CD4-positive, CD25-positive, alpha-beta regulatory T cell (primary cell): Measurements from ENCODE around the gene SLCO2A1. TPM values are rescaled to one million over a fixed set of nuclear protein-coding genes. Genes with fewer than 3 reads are reported as not detected.

Experiments
- ATAC-seq, 2 donors: fragments of 150-1000 bp; cut with Tn5 transposase; one replicate each; pipeline ENCODE4 v1.10.0; 2021; ENCODE audit warnings: low read depth in 2 of 2, moderate number of reproducible peaks in 2 of 2, moderate library complexity in 1 of 2
- DNase-seq, 3 donors: peaks; one replicate each; pipeline versions ENCODE4 v3.0.0 to v3.0.0-alpha.2; 2012 to 2022; ENCODE audit warnings: mixed read lengths in 1 of 3
- H3K27ac ChIP-seq: one replicate; pipeline ENCODE4 v1.7.0; 2013; ENCODE audit warnings: mild to moderate bottlenecking, low read length; ENCODE audit not compliant: insufficient read depth, poor library complexity, severe bottlenecking
- H3K27me3 ChIP-seq: one replicate; pipeline ENCODE4 v1.7.0; 2013; ENCODE audit warnings: low read length; ENCODE audit not compliant: control insufficient read depth, insufficient read depth
- H3K36me3 ChIP-seq: one replicate; pipeline ENCODE4 v1.7.0; 2013; ENCODE audit warnings: mild to moderate bottlenecking, low read length, moderate library complexity; ENCODE audit not compliant: control insufficient read depth, insufficient read depth
- H3K4me1 ChIP-seq: 2 replicates; pipeline ENCODE4 v1.7.0; 2013; ENCODE audit warnings: mild to moderate bottlenecking, low read length; ENCODE audit not compliant: insufficient read depth, control insufficient read depth, poor library complexity, severe bottlenecking
- H3K4me3 ChIP-seq: one replicate; pipeline ENCODE4 v1.7.0; 2013; ENCODE audit warnings: low read depth, mild to moderate bottlenecking, low read length, moderate library complexity
- H3K9me3 ChIP-seq, 2 experiments: 1 replicate in 1 of 2; 2 replicates in 1 of 2; pipeline ENCODE4 v1.7.0; 2013; ENCODE audit warnings: low read length in 2 of 2, mild to moderate bottlenecking in 1 of 2, moderate library complexity in 1 of 2; ENCODE audit not compliant: control insufficient read depth in 2 of 2
- H3K27ac Mint-ChIP-seq, 3 donors: one replicate each; pipeline ENCODE4 v1.8.0; 2020 to 2022; ENCODE audit warnings: mild to moderate bottlenecking in 3 of 3, mixed read lengths in 3 of 3, moderate library complexity in 2 of 3
- H3K27me3 Mint-ChIP-seq: one replicate; pipeline ENCODE4 v1.8.0; 2022; ENCODE audit warnings: mild to moderate bottlenecking, mixed read lengths
- H3K36me3 Mint-ChIP-seq: one replicate; pipeline ENCODE4 v1.8.0; 2020; ENCODE audit warnings: mixed read lengths
- H3K4me1 Mint-ChIP-seq, 4 donors: one replicate each; pipeline ENCODE4 v1.8.0; 2020 to 2022; ENCODE audit warnings: mixed read lengths in 4 of 4, mild to moderate bottlenecking in 1 of 4
- H3K4me3 Mint-ChIP-seq, 4 donors: one replicate each; pipeline ENCODE4 v1.8.0; 2020 to 2022; ENCODE audit warnings: mild to moderate bottlenecking in 4 of 4, mixed read lengths in 4 of 4, moderate library complexity in 3 of 4
- H3K9me3 Mint-ChIP-seq, 7 donors: one replicate each; pipeline ENCODE4 v1.8.0; 2020 to 2022; ENCODE audit warnings: mixed read lengths in 7 of 7, mild to moderate bottlenecking in 3 of 7, moderate library complexity in 2 of 7
- polyA plus RNA-seq, 4 donors: library from polyadenylated mRNA; unstranded; fragments of 300-500 nt; fragmentation: Illumina TruSeq; gene quantifications; one replicate each; pipeline ENCODE4 v1.2.3, GENCODE V29; 2021
- total RNA-seq: library from RNA; stranded (reverse); gene quantifications from one replicate; pipeline ENCODE4 v1.2.3, GENCODE V29; 2022

Gene SLCO2A1
- total and polyA plus RNA-seq, 5 donors from 2014 or later: not detected

GRCh38 chr3:133962849-133963248, 66.9 kb downstream of the SLCO2A1 start:
- H3K27ac ChIP-seq: no peak overlapping the region
- no peaks in the 10 kb centered on the region for H3K4me1 ChIP-seq
- Mint-ChIP-seq H3K36me3 (no peaks in the 10 kb centered on the region), H3K9me3 (peaks cover 0 to 5% (median 0%) of the 10 kb centered on the region in 7 donors), H3K4me1 (no peaks in the 10 kb centered on the region), H3K27me3 (no peaks in the 10 kb centered on the region), H3K4me3 (no peak overlapping the region), H3K27ac (no peak overlapping the region)
- DNase-seq (no peak), ATAC-seq (no peak)
- H3K36me3 ChIP-seq: no peaks in the 10 kb centered on the region
- no peaks in the 10 kb centered on the region for H3K27me3 ChIP-seq
- no peaks in the 10 kb centered on the region for H3K9me3 ChIP-seq
- H3K4me3 ChIP-seq: no peak overlapping the region

DNA sequence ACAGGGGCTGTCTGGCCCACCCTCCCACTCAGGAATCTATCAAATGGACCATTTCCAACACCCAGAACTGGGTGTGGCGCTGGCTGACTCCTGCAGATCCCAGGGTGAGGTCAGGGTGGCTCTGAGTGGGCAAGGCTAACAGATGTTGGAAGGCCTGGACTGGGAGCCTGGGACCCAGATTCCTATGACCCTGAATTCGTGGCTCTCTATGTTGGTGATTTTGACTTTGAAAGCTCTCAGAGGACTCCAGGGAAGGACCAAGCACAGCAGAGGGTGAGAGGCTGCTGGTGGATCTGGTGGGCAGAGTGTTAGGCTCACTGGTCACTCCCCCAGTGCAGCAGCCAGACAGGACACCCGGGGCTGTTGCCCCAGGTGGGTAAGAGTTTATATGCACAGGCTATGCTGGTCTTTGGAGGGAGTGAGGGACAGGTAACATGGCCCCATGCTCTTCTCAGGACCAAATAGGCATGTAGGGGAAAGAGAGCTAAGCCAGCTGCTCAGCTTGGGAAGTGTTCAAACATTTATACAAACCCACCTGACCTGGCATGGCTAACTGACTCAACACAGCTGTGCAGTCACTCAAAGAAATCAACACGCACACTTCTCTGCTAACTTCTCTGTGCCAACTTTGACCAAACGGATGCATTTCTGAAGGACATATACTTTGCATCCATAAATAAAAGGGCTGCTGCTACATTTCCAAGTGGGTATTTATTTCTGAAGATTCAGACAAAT, 71.5 kb downstream of the SLCO2A1 start:
- no peaks in the 10 kb centered on the region for H3K27me3 Mint-ChIP-seq
- ATAC-seq (no peak), DNase-seq (no peak)
- H3K36me3 Mint-ChIP-seq: no peaks in the 10 kb centered on the region
- no peaks in the 10 kb centered on the region for H3K4me1 ChIP-seq
- no peaks in the 10 kb centered on the region for H3K9me3 ChIP-seq
- H3K9me3 Mint-ChIP-seq: peaks cover 0 to 3% (median 0%) of the 10 kb centered on the region in 7 donors
- no peak overlapping the region for H3K27ac ChIP-seq
- H3K4me3 ChIP-seq: no peak overlapping the region
- no peaks in the 10 kb centered on the region for H3K4me1 Mint-ChIP-seq
- H3K27ac Mint-ChIP-seq: no peak overlapping the region
- H3K27me3 ChIP-seq: no peaks in the 10 kb centered on the region
- H3K4me3 Mint-ChIP-seq: no peak overlapping the region
- no peaks in the 10 kb centered on the region for H3K36me3 ChIP-seq

- Histone ChIP-seq H3K27ac (no peak overlapping the region), H3K36me3 (no peaks in the 10 kb centered on the region), H3K27me3 (no peaks in the 10 kb centered on the region), H3K9me3 (no peaks in the 10 kb centered on the region), H3K4me1 (no peaks in the 10 kb centered on the region), H3K4me3 (no peak overlapping the region)
- DNase-seq: no peak
- H3K27me3 Mint-ChIP-seq: no peaks in the 10 kb centered on the region
- no peaks in the 10 kb centered on the region for H3K36me3 Mint-ChIP-seq
- H3K27ac Mint-ChIP-seq: no peak overlapping the region
- H3K4me3 Mint-ChIP-seq: no peak overlapping the region
- H3K9me3 Mint-ChIP-seq: peaks cover 0 to 3% (median 0%) of the 10 kb centered on the region in 7 donors
- H3K4me1 Mint-ChIP-seq: no peaks in the 10 kb centered on the region
- ATAC-seq: no peak
Measured at GRCh38 chr3:133956982-133957381, 72.7 kb downstream of the SLCO2A1 start.

DNA sequence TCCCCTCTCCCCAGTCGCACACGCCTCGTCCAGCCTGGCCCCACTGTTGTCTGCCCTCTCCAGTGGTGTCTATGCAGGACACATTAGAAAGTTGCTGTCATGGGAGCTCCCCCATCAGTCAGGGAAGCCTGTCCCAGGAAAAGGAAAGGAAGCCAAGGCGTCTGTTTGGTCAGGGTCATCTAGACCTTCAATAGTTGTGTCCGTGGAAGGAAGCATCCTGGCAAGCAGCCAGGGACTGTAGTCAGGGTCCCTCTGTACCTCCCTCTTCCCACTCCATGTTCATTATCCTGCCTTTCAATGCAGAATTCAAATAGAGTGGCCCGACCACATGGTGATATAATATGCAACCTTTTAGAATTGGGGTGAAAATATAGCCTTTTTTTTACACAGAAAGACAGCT, 73.4 kb downstream of the SLCO2A1 start:
- no peaks in the 10 kb centered on the region for H3K27me3 ChIP-seq
- no peak for ATAC-seq
- H3K27ac ChIP-seq: no peak overlapping the region
- no peak overlapping the region for H3K4me3 Mint-ChIP-seq
- DNase-seq: no peak
- no peaks in the 10 kb centered on the region for H3K9me3 ChIP-seq
- H3K4me1 Mint-ChIP-seq: no peaks in the 10 kb centered on the region
- H3K36me3 ChIP-seq: no peaks in the 10 kb centered on the region
- H3K27me3 Mint-ChIP-seq: no peaks in the 10 kb centered on the region
- no peaks in the 10 kb centered on the region for H3K36me3 Mint-ChIP-seq
- H3K4me3 ChIP-seq: no peak overlapping the region
- no peak overlapping the region for H3K27ac Mint-ChIP-seq
- peaks cover 0 to 3% (median 0%) of the 10 kb centered on the region in 7 donors for H3K9me3 Mint-ChIP-seq
- no peaks in the 10 kb centered on the region for H3K4me1 ChIP-seq

- DNase-seq: no peak
- peaks cover 0 to 3% (median 0%) of the 10 kb centered on the region in 7 donors for H3K9me3 Mint-ChIP-seq
- H3K4me3 Mint-ChIP-seq: no peak overlapping the region
Measured at GRCh38 chr3:133955892-133956291, 73.8 kb downstream of the SLCO2A1 start.

GRCh38 chr3:133954717-133955360, 74.9 kb downstream of the SLCO2A1 start:
- H3K4me1 ChIP-seq: no peaks in the 10 kb centered on the region
- H3K9me3 ChIP-seq: no peaks in the 10 kb centered on the region
- no peaks in the 10 kb centered on the region for H3K4me1 Mint-ChIP-seq
- no peaks in the 10 kb centered on the region for H3K36me3 ChIP-seq
- H3K27me3 Mint-ChIP-seq: no peaks in the 10 kb centered on the region
- H3K9me3 Mint-ChIP-seq: peaks cover 0 to 2% (median 0%) of the 10 kb centered on the region in 7 donors
- no peaks in the 10 kb centered on the region for H3K36me3 Mint-ChIP-seq
- ATAC-seq (no peak), DNase-seq (no peak)
- H3K27ac Mint-ChIP-seq: no peak overlapping the region
- no peak overlapping the region for H3K27ac ChIP-seq
- H3K27me3 ChIP-seq: no peaks in the 10 kb centered on the region
- no peak overlapping the region for H3K4me3 Mint-ChIP-seq
- H3K4me3 ChIP-seq: no peak overlapping the region

More at GRCh38 chr3:133955892-133956291, 73.8 kb downstream of the SLCO2A1 start:
- no peaks in the 10 kb centered on the region for H3K4me1 Mint-ChIP-seq
- Histone ChIP-seq H3K27me3 (no peaks in the 10 kb centered on the region), H3K4me1 (no peaks in the 10 kb centered on the region), H3K4me3 (no peak overlapping the region), H3K9me3 (no peaks in the 10 kb centered on the region), H3K36me3 (no peaks in the 10 kb centered on the region), H3K27ac (no peak overlapping the region)
- no peaks in the 10 kb centered on the region for H3K27me3 Mint-ChIP-seq
- H3K36me3 Mint-ChIP-seq: no peaks in the 10 kb centered on the region
- no peak for ATAC-seq
- H3K27ac Mint-ChIP-seq: no peak overlapping the region

GRCh38 chr3:133953297-133953696, 76.4 kb downstream of the SLCO2A1 start:
- no peak overlapping the region for H3K27ac ChIP-seq
- H3K4me1 Mint-ChIP-seq: no peaks in the 10 kb centered on the region
- DNase-seq (no peak), ATAC-seq (no peak)
- H3K36me3 Mint-ChIP-seq: no peaks in the 10 kb centered on the region
- H3K27ac Mint-ChIP-seq: no peak overlapping the region
- H3K4me3 Mint-ChIP-seq: no peak overlapping the region
- H3K9me3 ChIP-seq: no peaks in the 10 kb centered on the region
- H3K9me3 Mint-ChIP-seq: no peaks in the 10 kb centered on the region
- no peak overlapping the region for H3K4me3 ChIP-seq
- no peaks in the 10 kb centered on the region for H3K27me3 Mint-ChIP-seq
- H3K36me3 ChIP-seq: no peaks in the 10 kb centered on the region
- H3K4me1 ChIP-seq: no peaks in the 10 kb centered on the region
- no peaks in the 10 kb centered on the region for H3K27me3 ChIP-seq

DNA sequence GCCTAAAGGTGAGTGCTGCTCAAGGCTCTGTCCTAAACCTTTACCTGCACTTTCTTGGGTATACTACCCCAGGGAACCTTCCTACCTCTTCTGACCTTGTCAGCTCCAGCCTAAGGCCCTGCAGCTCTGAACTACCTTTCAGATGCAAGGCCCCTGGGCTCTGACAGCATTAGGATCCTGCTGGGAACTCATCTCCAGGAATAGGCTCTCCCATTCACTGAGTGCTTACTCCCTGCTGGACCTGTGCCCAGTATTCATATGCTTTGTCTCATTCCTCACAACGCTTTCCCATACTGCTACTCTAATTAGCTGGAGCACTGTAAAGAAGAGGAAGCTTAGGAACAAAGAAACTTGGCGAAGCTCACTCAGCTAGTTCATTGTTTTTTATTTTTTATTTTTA, 80.3 kb downstream of the SLCO2A1 start:
- Mint-ChIP-seq H3K27ac (no peak overlapping the region), H3K4me1 (no peaks in the 10 kb centered on the region), H3K36me3 (no peaks in the 10 kb centered on the region)

More for the DNA sequence above, 80.3 kb downstream of the SLCO2A1 start:
- H3K27me3 ChIP-seq: no peaks in the 10 kb centered on the region
- Mint-ChIP-seq H3K27me3 (no peaks in the 10 kb centered on the region), H3K4me3 (no peak overlapping the region), H3K9me3 (no peaks in the 10 kb centered on the region)
- H3K4me3 ChIP-seq: no peak overlapping the region
- ATAC-seq: no peak
- no peaks in the 10 kb centered on the region for H3K36me3 ChIP-seq
- no peak overlapping the region for H3K27ac ChIP-seq
- no peak for DNase-seq
- H3K9me3 ChIP-seq: no peaks in the 10 kb centered on the region
- no peaks in the 10 kb centered on the region for H3K4me1 ChIP-seq
